HEK293 (cell line): ENCODE measurements around the gene PIP5K1C.

Source experiments
- CTCF ChIA-PET: fragments of 350-600 bp; formaldehyde crosslinking; extraction: SDS; loops from one replicate; lab custom pipeline; 2021; ENCODE audit warnings: antibody characterized with exemption; lab: Yijun Ruan, JAX
- POLR2A ChIA-PET: fragments of 300-600 bp; formaldehyde crosslinking; extraction: SDS; loops from one replicate; lab custom pipeline; 2020; ENCODE audit warnings: antibody characterized with exemption, inconsistent platforms; lab: Yijun Ruan, JAX
- H3K27ac ChIP-seq: fragments of 200-500 bp; sonication (Bioruptor generic); 2 replicates; pipeline ENCODE4 v1.5.1; 2014; ENCODE audit warnings: low read depth, low read length, control low read depth, inconsistent platforms; ENCODE audit errors: extremely low read depth
- H3K36me3 ChIP-seq, 2 experiments: fragments of 200-500 bp in 1 of 2; sonication (Bioruptor generic) in 1 of 2; 1 replicate in 1 of 2; 2 replicates in 1 of 2; pipeline ENCODE4 v1.5.1; 2014 to 2017; ENCODE audit warnings: inconsistent platforms in 2 of 2, low read length in 2 of 2; ENCODE audit not compliant: control insufficient read depth in 2 of 2, insufficient read depth in 1 of 2
- H3K4me1 ChIP-seq: fragments of 200-500 bp; sonication (Bioruptor generic); 2 replicates; pipeline ENCODE4 v1.5.1; 2014; ENCODE audit warnings: mild to moderate bottlenecking, low read length, inconsistent platforms; ENCODE audit not compliant: control insufficient read depth, insufficient read depth
- H3K4me3 ChIP-seq: 2 replicates; pipeline ENCODE4 v1.5.1; 2011; ENCODE audit warnings: low read depth, mild to moderate bottlenecking, control low read depth, low read length, moderate library complexity
- H3K9me3 ChIP-seq: fragments of 200-500 bp; sonication (Bioruptor generic); 2 replicates; pipeline ENCODE4 v1.5.1; 2014; ENCODE audit warnings: low read depth, low read length, inconsistent platforms; ENCODE audit not compliant: control insufficient read depth, insufficient read depth
- GLI2 ChIP-seq: fragments of 450-650 bp; formaldehyde crosslinking; IDR thresholded peaks from 2 replicates; pipeline ENCODE4; 2017; ENCODE audit warnings: missing biosample characterization, missing genetic modification characterization, low read depth, borderline replicate concordance
- HOXD13 ChIP-seq: sonication (generic); formaldehyde crosslinking; IDR thresholded peaks from 2 replicates; pipeline ENCODE4 v1.8.0; 2022; ENCODE audit warnings: missing genetic modification reagents, borderline replicate concordance
- KLF1 ChIP-seq: fragments of 450-650 bp; formaldehyde crosslinking; IDR thresholded peaks from 2 replicates; pipeline ENCODE4 v1.5.1; 2016; ENCODE audit warnings: missing biosample characterization, missing genetic modification characterization
- RBAK ChIP-seq: fragments of 450-650 bp; formaldehyde crosslinking; IDR thresholded peaks from 2 replicates; pipeline ENCODE4 v1.5.1; 2016; ENCODE audit warnings: missing biosample characterization, missing genetic modification characterization
- YY2 ChIP-seq: fragments of 450-650 bp; formaldehyde crosslinking; IDR thresholded peaks from 2 replicates; pipeline ENCODE4 v1.5.1; 2016; ENCODE audit warnings: missing biosample characterization, missing genetic modification characterization
- ZBTB1 ChIP-seq: fragments of 450-650 bp; formaldehyde crosslinking; IDR thresholded peaks from 2 replicates; pipeline ENCODE4 v1.5.1; 2016; ENCODE audit warnings: missing biosample characterization, missing genetic modification characterization
- ZFP3 ChIP-seq: fragments of 450-650 bp; formaldehyde crosslinking; IDR thresholded peaks from 2 replicates; pipeline ENCODE4 v1.5.1; 2016; ENCODE audit warnings: low read depth, missing biosample characterization, missing genetic modification characterization
- ZIC2 ChIP-seq: fragments of 450-650 bp; formaldehyde crosslinking; IDR thresholded peaks from 2 replicates; pipeline ENCODE4 v1.5.1; 2016; ENCODE audit warnings: missing biosample characterization, missing genetic modification characterization
- ZNF146 ChIP-seq: fragments of 450-650 bp; formaldehyde crosslinking; IDR thresholded peaks from 2 replicates; pipeline ENCODE4 v1.5.1; 2016; ENCODE audit warnings: missing biosample characterization, missing genetic modification characterization
- ZNF169 ChIP-seq: fragments of 450-650 bp; formaldehyde crosslinking; IDR thresholded peaks from 2 replicates; pipeline ENCODE4 v1.5.1; 2016; ENCODE audit warnings: missing biosample characterization, missing genetic modification characterization
- ZNF202 ChIP-seq: fragments of 450-650 bp; formaldehyde crosslinking; IDR thresholded peaks from 2 replicates; pipeline ENCODE4 v1.5.1; 2016; ENCODE audit warnings: missing biosample characterization, missing genetic modification characterization, borderline replicate concordance
- ZNF211 ChIP-seq: fragments of 450-650 bp; formaldehyde crosslinking; IDR thresholded peaks from 2 replicates; pipeline ENCODE4 v1.5.1; 2016; ENCODE audit warnings: low read depth, missing biosample characterization, missing genetic modification characterization
- ZNF37A ChIP-seq: fragments of 450-650 bp; IDR thresholded peaks from 2 replicates; pipeline ENCODE4 v1.5.1; 2018; ENCODE audit warnings: missing biosample characterization, missing genetic modification characterization
- ZNF433 ChIP-seq: fragments of 450-650 bp; formaldehyde crosslinking; IDR thresholded peaks from 2 replicates; pipeline ENCODE4 v1.5.1; 2016; ENCODE audit warnings: missing biosample characterization, missing genetic modification characterization, low read depth
- ZNF626 ChIP-seq: fragments of 450-650 bp; sonication (Bioruptor Pico); formaldehyde crosslinking; IDR thresholded peaks from 2 replicates; pipeline ENCODE4 v1.5.1; 2018; ENCODE audit warnings: missing biosample characterization, missing genetic modification characterization, inconsistent platforms
- ZNF658 ChIP-seq: fragments of 450-650 bp; formaldehyde crosslinking; IDR thresholded peaks from 2 replicates; pipeline ENCODE4; 2016; ENCODE audit warnings: missing biosample characterization, missing genetic modification characterization
- ZNF670 ChIP-seq: fragments of 450-650 bp; formaldehyde crosslinking; IDR thresholded peaks from 2 replicates; pipeline ENCODE4 v1.5.1; 2016; ENCODE audit warnings: missing biosample characterization, missing genetic modification characterization, low read depth
- ZSCAN30 ChIP-seq: fragments of 450-650 bp; IDR thresholded peaks from 2 replicates; pipeline ENCODE4 v1.5.1; 2018; ENCODE audit warnings: missing biosample characterization, mild to moderate bottlenecking, missing genetic modification characterization, moderate library complexity
- TF ChIP-seq, protein P1 (sequence below): sonication (generic); formaldehyde crosslinking; IDR thresholded peaks from 2 replicates; pipeline ENCODE4 v1.8.1; 2022; ENCODE audit warnings: mild to moderate bottlenecking, moderate library complexity, missing genetic modification reagents
- TF ChIP-seq, protein P2 (sequence below): fragments of 450-650 bp; formaldehyde crosslinking; conservative IDR thresholded peaks from 2 replicates; pipeline ENCODE4 v1.5.1; 2016; ENCODE audit warnings: low read depth, missing biosample characterization, missing genetic modification characterization
- TF ChIP-seq, protein P3 (sequence below): fragments of 450-650 bp; formaldehyde crosslinking; IDR thresholded peaks from 2 replicates; pipeline ENCODE4 v1.5.1; 2016; ENCODE audit warnings: missing biosample characterization, missing genetic modification characterization
- TF ChIP-seq, protein P4 (sequence below): fragments of 450-650 bp; formaldehyde crosslinking; IDR thresholded peaks from 2 replicates; pipeline ENCODE4 v1.5.1; 2016; ENCODE audit warnings: missing biosample characterization, missing genetic modification characterization, borderline replicate concordance

Gene PIP5K1C

DNA sequence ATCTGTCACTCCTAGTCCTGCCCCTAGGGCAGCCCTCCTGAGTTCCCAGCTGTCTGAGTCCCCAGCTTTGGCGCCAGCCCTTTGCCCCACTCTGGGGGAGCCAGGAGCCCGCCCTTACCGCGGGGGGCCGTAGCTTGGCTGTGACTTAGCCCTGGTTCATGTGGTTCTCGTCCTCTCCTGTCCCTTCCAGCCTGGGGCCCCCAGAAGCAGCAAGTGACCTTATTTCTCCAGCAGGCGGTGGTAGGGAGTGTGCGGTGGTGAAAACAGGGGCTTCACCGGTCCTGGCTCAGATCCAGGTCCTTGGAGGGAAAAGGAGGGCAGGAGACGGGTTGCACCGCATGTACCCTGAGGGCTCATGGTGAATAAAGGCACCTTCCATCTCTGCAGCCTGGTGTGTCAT is 107.1 kb downstream of the PIP5K1C start:
- H3K4me1 ChIP-seq = no peaks in the 10 kb centered on the region
- no peak overlapping the region for H3K4me3 ChIP-seq
- no peaks in the 10 kb centered on the region for H3K36me3 ChIP-seq
- no peak overlapping the region for H3K27ac ChIP-seq
- CTCF ChIA-PET = no interaction called here
- no peaks in the 10 kb centered on the region for H3K9me3 ChIP-seq
- no peak for TF ChIP-seq ZNF670 (tag by site-specific recombination)
- TF ChIP-seq, protein P1, sequence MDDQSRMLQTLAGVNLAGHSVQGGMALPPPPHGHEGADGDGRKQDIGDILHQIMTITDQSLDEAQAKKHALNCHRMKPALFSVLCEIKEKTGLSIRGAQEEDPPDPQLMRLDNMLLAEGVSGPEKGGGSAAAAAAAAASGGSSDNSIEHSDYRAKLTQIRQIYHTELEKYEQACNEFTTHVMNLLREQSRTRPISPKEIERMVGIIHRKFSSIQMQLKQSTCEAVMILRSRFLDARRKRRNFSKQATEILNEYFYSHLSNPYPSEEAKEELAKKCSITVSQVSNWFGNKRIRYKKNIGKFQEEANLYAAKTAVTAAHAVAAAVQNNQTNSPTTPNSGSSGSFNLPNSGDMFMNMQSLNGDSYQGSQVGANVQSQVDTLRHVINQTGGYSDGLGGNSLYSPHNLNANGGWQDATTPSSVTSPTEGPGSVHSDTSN = no peak
- no peak for TF ChIP-seq RBAK
- no peak for TF ChIP-seq ZNF211
- TF ChIP-seq ZNF433 (tag by site-specific recombination) = no peak
- TF ChIP-seq ZSCAN30 (tag by site-specific recombination) = no peak
- no peak for TF ChIP-seq ZNF626 (tag by site-specific recombination)
- no peak for TF ChIP-seq ZFP3
- TF ChIP-seq ZNF658 (tag by site-specific recombination) = no peak
- no peak for TF ChIP-seq ZNF169 (tag by site-specific recombination)
- TF ChIP-seq, protein P2, sequence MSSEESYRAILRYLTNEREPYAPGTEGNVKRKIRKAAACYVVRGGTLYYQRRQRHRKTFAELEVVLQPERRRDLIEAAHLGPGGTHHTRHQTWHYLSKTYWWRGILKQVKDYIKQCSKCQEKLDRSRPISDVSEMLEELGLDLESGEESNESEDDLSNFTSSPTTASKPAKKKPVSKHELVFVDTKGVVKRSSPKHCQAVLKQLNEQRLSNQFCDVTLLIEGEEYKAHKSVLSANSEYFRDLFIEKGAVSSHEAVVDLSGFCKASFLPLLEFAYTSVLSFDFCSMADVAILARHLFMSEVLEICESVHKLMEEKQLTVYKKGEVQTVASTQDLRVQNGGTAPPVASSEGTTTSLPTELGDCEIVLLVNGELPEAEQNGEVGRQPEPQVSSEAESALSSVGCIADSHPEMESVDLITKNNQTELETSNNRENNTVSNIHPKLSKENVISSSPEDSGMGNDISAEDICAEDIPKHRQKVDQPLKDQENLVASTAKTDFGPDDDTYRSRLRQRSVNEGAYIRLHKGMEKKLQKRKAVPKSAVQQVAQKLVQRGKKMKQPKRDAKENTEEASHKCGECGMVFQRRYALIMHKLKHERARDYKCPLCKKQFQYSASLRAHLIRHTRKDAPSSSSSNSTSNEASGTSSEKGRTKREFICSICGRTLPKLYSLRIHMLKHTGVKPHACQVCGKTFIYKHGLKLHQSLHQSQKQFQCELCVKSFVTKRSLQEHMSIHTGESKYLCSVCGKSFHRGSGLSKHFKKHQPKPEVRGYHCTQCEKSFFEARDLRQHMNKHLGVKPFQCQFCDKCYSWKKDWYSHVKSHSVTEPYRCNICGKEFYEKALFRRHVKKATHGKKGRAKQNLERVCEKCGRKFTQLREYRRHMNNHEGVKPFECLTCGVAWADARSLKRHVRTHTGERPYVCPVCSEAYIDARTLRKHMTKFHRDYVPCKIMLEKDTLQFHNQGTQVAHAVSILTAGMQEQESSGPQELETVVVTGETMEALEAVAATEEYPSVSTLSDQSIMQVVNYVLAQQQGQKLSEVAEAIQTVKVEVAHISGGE (tag by site-specific recombination) = no peak
- TF ChIP-seq HOXD13 (CRISPR knock-in tag) = no peak
- no peak for TF ChIP-seq ZNF202 (tag by site-specific recombination)
- no peak for TF ChIP-seq KLF1 (tag by site-specific recombination)
- TF ChIP-seq ZIC2 (tag by site-specific recombination) = no peak
- TF ChIP-seq ZNF37A = no peak
- no peak for TF ChIP-seq ZBTB1 (tag by site-specific recombination)
- TF ChIP-seq GLI2 = no peak
- POLR2A ChIA-PET = no interaction called here

DNA sequence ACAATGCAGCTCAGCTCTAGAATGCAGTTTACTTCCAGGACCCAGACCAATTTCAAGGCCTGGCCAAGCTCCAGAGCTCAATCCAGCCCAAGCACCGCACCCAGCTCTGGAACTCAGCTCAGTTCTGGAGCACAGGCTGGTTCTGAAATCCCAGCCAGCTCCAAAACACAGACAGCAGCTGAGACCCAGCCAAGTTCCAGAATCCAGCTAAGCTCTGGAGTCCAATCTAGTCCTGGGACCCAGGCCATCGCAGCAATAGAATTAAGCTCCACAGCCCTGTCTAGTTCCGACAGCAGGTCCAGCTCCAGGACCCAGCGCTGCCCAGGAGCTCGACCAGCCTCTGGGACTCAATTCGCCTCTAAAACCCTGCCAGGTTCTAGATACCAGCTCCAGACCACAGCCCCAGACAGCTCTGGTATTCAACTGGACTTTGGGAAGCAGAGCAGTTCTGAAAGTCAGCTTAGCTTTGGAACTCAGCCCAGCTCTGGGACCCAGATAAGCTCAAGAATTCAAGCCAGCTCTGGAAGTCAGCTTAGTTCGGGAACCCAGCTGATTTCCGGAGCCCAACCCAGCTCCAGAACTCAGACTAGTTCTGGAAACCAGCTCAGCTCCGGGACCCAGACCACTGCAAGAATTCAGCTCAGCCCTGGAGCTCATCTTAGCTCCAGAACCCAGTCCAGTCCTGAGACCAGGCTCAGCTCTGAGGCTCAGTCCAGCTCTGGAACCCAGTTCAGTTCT is 108.2 kb downstream of the PIP5K1C start:
- Histone ChIP-seq H3K4me1 (no peaks in the 10 kb centered on the region), H3K36me3 (no peaks in the 10 kb centered on the region), H3K27ac (no peak overlapping the region), H3K9me3 (no peaks in the 10 kb centered on the region), H3K4me3 (no peak overlapping the region)
- POLR2A ChIA-PET = interaction anchor here (0.9 to 1.4 kb wide), 2 partner anchors 10 to 18 kb away, joined by 3 to 4 read pairs; no protein-coding TSS in a partner anchor
- CTCF ChIA-PET = interaction anchor here (0.6 to 1.2 kb wide), 2 partner anchors 8 to 45 kb away, joined by 3 to 4 read pairs; no protein-coding TSS in a partner anchor
- TF ChIP-seq, protein P3, sequence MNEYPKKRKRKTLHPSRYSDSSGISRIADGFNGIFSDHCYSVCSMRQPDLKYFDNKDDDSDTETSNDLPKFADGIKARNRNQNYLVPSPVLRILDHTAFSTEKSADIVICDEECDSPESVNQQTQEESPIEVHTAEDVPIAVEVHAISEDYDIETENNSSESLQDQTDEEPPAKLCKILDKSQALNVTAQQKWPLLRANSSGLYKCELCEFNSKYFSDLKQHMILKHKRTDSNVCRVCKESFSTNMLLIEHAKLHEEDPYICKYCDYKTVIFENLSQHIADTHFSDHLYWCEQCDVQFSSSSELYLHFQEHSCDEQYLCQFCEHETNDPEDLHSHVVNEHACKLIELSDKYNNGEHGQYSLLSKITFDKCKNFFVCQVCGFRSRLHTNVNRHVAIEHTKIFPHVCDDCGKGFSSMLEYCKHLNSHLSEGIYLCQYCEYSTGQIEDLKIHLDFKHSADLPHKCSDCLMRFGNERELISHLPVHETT (tag by site-specific recombination) = no peak
- no peak for TF ChIP-seq YY2
- no peak for TF ChIP-seq ZNF146 (tag by site-specific recombination)
- TF ChIP-seq, protein P4, sequence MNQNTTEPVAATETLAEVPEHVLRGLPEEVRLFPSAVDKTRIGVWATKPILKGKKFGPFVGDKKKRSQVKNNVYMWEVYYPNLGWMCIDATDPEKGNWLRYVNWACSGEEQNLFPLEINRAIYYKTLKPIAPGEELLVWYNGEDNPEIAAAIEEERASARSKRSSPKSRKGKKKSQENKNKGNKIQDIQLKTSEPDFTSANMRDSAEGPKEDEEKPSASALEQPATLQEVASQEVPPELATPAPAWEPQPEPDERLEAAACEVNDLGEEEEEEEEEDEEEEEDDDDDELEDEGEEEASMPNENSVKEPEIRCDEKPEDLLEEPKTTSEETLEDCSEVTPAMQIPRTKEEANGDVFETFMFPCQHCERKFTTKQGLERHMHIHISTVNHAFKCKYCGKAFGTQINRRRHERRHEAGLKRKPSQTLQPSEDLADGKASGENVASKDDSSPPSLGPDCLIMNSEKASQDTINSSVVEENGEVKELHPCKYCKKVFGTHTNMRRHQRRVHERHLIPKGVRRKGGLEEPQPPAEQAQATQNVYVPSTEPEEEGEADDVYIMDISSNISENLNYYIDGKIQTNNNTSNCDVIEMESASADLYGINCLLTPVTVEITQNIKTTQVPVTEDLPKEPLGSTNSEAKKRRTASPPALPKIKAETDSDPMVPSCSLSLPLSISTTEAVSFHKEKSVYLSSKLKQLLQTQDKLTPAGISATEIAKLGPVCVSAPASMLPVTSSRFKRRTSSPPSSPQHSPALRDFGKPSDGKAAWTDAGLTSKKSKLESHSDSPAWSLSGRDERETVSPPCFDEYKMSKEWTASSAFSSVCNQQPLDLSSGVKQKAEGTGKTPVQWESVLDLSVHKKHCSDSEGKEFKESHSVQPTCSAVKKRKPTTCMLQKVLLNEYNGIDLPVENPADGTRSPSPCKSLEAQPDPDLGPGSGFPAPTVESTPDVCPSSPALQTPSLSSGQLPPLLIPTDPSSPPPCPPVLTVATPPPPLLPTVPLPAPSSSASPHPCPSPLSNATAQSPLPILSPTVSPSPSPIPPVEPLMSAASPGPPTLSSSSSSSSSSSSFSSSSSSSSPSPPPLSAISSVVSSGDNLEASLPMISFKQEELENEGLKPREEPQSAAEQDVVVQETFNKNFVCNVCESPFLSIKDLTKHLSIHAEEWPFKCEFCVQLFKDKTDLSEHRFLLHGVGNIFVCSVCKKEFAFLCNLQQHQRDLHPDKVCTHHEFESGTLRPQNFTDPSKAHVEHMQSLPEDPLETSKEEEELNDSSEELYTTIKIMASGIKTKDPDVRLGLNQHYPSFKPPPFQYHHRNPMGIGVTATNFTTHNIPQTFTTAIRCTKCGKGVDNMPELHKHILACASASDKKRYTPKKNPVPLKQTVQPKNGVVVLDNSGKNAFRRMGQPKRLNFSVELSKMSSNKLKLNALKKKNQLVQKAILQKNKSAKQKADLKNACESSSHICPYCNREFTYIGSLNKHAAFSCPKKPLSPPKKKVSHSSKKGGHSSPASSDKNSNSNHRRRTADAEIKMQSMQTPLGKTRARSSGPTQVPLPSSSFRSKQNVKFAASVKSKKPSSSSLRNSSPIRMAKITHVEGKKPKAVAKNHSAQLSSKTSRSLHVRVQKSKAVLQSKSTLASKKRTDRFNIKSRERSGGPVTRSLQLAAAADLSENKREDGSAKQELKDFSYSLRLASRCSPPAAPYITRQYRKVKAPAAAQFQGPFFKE = no peak
